HG03439 (cell line): ENCODE measurements around the gene PANK3.
"Not testable (repeated sequence)": the region's sequence is repeated elsewhere in the genome, so short reads cannot be mapped to it uniquely, and the experiment has no call there.

Source experiments
- ATAC-seq: cut with Tn5 transposase; IDR thresholded peaks from one replicate; pipeline ENCODE4 v1.9.1; 2021; ENCODE audit warnings: mild to moderate bottlenecking, moderate library complexity; ENCODE audit not compliant: unreplicated experiment

The PANK3 gene

DNA sequence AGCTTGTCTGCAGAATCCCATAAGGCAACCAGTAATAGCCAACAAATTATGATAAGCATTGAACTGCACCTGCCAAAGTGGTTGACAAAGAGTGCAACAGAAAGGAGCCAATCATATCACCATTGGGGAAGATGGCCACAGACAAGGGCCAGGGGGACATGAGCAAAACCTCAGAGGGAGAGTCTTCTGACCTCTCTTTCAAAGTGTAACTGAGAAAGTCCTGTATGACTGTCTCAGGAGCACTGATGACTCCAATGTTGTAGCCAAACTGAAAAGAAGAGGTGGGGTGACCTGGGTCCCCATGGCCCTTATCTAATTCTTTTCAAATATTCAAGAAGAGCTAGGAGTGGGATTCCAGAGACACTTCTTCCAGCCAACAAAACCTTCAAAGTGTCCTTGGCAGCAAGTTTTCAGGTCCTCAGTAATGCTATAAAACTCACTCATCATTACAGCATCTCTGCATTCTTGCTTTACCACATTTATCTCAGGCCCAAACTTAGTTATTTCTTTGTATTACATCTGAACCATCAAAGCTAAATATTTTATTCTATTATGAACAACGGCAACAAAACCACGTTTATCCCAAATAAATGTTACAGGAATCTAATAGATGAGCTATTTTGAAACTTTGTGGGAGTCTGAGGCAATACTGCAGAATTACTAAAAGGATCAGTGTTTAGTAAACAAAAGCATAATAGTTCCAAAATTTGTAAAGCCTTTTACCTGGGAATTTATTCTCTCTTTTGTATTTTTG, 25.6 kb downstream of the PANK3 start:
- ATAC-seq: no peak

DNA sequence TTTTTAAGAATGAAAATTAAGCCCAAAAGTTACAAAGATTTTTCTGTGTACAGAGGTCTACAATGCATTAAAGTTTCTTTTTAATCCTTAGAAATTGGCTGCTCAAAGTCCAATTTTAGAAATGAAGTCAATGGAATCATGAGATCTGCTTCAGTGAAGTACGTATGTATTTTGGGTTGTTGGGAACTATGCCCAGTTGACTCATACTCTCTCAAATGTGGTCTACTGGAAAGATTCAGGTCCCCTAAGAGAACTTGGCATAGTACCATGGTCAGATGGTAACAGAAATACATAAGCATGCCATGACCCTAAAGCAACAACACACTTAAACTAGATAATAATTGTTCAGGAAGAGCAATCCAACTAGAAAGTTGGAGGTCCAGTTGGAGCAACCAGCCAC, 27.0 kb downstream of the PANK3 start:
- ATAC-seq: no peak

DNA sequence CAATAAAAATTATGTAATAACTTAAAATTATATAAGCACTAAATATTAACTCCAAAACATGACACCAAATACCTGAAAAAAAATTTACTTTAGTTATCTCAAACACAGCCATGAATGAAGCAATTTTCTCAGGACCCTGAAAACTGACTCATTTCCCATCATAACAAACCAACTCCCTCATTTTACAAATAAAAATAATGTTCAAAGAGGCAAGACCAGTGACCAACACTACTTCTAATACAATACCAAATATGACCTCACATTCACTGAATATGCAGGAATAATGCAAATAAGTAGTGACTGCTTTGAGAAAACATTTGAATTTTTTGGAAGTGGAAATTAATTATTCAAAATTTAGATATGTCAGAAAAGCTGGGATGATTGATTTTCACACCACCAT, 28.5 kb downstream of the PANK3 start:
- ATAC-seq: no peak

DNA sequence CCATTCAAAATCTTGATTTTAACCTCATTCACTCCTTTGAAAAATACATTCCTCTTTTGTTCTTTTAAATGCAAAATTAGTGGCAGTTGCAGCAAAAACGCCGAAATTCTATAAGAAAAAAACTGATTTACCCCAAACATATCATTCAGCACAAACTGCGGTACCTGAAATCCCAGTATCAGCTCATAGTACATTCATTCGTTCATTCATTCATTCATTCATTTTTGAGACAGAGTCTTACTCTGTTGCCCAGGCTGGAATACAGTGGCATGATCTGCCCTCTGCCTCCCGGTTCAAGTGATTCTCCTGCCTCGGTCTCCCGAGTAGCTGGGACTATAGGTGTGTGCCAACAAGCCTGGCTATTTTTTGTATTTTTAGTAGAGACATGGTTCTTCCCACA, 29.6 kb downstream of the PANK3 start:
- no peak for ATAC-seq

DNA sequence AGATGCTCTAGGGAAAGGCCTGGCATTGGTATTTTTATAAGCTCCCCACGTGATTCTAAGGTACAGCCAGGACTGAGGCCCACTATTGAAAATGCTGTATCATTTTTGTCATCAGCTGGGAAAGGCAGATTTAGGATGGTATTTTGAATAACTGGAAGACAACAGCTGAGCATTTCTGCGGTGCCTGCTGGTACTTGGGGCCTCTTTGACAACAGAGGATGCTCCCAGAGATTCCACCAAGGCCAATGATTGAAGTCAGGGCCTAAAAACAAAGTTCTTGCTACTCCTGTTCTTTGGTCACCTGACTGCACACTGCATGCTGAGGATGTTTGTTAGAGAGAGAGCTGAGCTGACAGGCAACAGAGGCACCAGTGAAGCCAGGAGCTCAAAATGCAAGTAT, 42.0 kb downstream of the PANK3 start:
- no peak for ATAC-seq

DNA sequence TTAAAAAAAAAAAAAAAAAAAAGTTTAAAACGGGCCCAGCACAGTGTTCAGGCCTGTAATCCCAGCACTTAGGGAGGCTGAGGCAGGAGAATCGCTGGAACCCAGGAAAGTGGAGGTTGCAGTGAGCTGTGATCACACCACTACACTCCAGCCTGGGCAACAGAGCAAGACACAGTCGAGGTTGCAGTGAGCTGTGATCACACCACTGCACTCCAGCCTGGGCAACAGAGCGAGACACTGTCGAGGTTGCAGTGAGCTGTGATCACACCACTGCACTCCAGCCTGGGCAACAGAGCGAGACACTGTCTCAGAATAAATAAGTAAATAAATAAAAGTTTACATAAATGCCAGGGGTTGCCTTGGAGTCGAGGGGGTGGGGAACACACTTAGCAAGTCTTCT, 44.8 kb downstream of the PANK3 start:
- ATAC-seq: not testable (repeated sequence)

DNA sequence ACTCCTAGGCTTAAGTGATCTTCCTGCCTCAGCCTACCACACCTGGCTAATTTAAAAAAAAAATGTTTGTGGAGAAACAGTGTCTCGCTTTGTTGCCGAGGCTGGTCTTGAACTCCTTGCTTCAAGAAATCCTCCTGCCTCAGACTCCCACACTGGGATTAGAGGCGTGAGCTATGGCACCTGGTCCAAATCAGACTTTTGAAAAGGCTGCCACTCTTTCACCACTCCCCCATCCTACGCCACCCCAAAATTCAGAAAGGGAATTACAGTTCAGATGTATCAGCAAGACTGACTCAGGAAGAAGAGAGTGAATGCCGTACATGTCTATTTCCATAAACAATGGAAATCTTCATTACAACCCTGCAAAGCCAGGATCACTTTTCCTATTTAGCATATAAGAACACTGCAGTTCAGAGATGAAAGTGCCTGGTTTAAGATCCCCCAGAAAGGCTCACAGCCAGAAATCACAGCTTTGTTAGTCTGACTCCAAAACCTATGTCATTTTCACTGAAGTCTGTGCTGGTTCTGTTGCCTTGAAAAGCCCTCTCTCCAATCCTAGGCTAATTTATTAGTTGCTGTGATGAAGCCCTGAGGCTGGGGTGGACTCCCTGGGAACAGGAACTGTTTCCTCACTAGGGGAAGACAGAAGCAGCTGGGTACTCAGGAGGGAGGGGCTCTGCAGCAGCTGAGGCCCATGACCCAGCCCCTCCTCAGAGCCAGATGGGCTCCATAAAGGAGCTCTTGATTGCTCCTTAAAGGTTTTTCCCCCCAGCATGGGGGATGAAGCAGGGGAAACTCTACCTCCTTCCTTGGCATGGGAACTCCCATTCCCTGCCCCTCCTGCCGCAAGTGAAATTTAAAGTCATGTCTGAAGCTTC, 46.9 kb downstream of the PANK3 start:
- ATAC-seq: no peak

DNA sequence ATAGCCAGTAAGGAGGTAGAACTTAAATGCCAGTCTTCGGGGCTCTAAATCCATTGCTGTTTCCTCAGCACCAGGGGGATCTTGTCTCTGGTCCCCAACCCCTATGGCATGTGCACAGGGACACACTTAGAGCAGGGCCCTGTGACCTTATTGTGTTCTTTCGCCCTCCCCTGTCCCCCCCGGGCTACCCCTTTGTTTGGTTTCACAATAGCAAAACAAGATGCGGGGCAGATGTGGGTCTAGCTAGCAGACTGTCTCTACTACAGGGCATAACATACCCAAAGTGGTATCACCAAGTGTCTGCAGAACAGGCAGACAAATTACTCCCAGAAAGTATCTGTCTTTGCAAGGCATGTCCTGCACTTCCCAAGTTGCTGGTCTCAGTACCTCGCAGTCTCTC, 48.0 kb downstream of the PANK3 start:
- no peak for ATAC-seq

DNA sequence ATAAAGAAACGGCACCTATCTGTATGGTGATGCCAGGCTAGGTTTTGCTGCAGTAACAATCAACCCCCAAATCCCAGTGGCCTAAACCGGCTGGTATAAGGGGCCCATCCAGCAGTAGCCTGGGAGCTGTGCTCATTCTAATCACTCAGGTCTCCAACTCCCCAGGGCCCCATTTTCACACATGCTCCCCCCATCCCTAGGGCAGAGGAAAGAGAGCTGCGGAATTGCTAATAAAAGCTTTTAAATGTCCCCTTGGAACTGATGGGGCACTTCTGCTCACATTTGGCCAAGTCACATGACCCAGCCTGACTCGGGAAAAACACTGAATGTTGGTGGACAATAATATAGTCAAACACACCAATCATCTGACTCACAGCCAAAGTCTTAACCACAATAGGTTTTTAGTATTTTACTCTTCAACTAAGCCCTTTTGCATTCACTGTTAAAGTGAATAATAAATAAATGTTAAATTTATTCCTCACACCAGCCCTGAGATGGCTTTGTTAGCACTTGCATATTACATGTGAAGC, 48.5 kb downstream of the PANK3 start:
- no peak for ATAC-seq

DNA sequence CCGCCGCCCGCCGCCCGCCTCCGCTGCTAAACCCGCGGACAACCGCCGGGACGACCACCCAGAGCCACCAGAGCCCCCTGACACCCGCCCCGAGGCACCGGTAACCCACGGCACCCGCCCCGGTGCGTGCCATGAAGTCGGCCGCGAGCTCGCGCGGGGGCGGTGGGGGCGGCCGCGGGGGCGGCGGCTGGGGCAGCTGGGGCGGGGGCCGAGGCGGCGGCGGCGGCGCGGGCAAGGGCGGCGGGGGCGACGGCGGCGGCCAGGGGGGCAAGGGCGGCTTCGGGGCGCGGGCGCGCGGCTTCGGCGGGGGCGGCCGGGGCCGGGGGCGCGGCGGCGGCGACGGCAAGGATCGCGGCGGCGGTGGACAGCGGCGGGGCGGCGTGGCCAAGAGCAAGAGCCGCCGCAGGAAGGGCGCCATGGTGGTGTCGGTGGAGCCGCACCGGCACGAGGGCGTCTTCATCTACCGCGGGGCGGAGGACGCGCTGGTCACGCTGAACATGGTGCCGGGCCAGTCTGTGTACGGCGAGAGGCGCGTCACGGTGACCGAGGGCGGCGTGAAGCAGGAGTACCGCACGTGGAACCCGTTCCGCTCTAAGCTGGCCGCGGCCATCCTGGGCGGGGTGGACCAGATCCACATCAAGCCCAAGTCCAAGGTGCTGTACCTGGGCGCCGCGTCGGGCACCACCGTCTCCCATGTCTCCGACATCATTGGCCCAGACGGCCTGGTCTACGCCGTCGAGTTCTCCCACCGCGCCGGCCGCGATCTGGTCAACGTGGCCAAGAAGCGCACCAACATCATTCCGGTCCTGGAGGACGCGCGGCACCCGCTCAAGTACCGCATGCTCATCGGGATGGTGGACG, 49.6 kb downstream of the PANK3 start:
- no peak for ATAC-seq

DNA sequence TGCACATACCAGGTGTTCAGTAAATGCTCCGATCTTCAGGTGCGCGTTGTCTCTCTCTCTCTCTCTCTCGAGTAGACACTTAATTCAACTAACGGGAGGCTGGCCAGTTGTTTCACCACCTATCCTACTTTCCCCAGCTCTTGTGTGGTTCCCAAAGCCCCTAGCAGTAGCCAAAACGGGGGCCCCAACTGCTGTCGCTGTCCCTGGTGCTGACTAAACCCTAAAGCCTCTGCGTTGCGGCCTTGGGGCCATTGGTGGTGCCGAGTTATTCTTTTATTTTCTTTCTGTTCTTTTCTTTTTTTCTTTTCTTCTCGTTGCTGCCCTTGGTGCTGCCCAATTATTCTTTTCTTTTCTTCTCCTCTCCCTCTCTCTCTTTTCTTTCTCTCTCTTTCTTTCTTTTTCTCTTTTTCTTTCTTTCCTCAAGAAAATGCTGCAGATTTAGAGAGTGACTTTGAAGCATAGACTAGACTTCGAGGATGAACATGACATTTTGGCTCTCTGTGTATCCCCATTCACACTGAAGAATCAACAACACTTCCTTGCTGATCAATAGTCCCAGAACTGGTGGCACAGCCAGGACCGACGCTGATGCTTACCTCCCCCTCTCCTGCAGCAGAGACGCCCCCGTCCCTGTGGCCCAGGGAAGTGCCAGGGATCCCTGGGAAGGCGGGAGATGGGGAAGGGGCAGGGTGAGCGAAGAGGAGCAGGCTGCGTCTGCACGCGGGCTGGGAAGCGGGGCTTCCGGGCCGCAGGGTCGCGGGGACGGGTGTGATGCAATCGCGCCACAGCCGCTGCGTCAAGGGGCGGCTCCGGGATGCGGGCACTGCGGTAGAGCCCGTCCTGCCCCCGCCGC, 50.4 kb downstream of the PANK3 start, which contains the start of gene FBLL1:
Gene FBLL1 (plus strand): TSS at position 785 of the 853 bp plus-strand sequence. CDS start 200 bp downstream, outside the sequence.
- no peak for ATAC-seq

DNA sequence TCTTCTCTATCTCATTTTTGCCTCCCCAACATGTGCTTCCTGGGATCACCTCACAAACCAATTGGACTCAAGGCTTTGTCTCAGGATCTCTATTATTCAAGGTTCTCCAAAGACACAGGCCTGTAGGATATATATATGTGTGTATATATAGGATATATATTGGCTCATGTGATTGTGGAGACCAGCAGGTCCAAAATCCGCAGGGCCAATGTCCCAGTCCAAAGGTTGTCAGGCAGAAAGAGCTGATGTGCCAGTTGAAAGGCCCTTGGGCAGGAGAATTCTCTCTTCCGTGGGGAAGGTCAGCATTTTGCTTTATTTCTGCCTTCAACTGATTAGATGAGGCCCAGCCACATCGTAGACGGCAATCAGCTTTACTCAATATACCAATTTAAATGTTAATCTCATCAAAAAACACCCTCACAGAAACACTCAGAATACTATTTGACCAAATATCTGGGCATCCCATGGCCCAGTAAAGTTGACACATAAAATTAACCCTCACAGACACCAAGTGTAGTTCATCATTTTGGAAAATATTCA, 51.3 kb downstream of the PANK3 start:
- ATAC-seq: no peak

DNA sequence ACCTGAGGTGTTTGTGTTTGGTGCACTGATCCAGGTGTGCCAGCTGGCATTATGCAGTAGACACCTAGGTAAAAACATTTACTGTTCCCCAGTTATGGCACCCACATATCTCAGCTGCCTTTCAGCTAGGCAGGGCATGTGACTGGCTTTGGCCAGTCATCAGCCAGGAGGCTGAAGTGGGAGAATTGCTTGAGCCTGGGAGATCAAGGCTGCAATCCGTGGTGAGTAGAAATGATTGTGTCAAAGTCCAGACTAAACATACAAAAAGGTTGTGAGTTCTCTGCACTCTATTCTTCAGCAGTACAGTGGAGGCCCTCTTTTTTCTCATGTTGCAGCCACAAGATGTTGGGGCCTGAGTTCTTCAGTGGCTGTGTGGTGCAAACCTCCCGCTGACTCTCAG, 53.3 kb downstream of the PANK3 start:
- ATAC-seq: no peak

DNA sequence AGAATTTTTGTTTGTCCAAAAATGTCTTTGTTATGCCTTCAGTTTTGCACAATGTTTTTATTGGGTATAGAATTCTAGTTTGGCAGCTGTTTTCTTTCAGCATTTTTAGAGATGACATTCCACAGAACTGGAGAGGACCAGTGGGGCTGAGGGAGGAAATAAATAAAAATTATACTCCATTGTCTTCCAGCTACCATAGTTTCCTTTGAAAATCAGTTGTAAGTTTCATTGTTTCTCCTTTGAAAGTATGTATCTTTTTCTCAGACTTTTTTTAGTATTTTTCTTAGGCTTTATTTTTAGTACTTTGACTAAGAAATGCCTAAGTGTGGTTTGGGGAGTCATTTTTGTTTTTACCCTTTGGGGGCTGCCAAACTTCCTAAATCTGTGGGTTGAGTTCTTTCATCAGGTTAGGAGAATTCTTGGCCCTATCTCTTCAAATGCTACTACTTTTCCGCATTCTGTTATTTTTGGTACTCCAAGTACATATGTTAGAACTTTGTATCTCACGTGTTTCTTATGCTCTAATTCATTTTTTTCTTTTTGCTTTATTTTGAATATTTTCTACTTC, 65.2 kb downstream of the PANK3 start:
- ATAC-seq: no peak

DNA sequence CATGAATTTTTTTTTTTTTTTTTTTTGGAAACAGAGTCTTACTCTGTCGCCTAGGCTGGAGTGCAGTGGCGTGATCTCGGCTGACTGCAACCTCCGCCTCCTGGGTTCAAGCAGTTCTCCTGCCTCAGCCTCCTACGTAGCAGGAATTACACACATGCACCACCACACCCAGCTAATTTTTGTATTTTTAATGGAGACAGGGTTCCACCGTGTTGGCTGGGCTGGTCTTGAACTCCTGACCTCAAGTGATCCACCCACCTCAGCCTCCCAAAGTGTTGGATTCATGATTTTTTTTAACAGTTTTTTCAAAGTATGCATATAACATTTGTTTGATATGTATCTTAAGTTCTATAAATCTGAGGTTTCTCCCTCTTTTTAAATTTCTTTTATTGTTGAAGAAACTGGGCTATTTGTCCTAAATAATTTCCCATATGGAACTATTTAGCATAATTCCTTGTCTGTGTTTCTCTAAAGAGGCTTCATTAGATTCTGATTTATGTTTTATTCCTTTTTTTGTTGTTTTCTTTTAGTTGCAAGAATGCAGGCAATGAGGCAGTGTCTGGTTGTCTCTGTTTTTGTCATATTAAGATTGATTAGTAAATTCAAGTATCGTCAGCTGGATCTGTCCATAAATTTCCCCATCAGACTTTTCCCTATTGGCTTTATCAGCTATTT, 76.5 kb downstream of the PANK3 start:
- no peak for ATAC-seq
